Stimulated activated CD4-positive, alpha-beta T cell treated with anti-CD3 and anti-CD28 coated beads, Interleukin-2, amount 100 ng/mL, for 48 hours (primary cell): ENCODE data around the gene ODR4.
"Not testable (repeated sequence)": the region's sequence is repeated elsewhere in the genome, so short reads cannot be mapped to it uniquely, and the experiment has no call there.

Experiments
- DNase-seq, 2 donors: peaks; one replicate each; pipeline ENCODE4 v3.0.0-alpha.2; 2020

Gene ODR4

DNA sequence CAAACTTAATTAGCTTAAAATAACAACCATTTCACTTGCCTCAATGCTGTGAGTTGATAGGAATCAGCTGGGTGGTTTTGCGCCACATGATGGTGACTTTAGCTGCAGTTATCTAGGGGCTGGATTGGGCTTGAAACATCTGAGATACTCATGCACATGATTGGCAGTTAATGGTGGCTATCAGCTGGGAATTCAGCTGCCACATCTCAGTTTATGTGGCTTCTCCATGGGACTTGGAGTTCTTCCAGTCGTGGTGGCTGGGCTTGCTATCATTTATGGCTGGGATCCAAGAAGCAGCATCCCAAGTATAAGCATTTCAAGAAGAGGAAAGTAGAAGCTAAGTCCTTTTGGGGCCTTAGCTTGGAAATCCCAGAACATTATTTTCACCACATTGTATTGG is 48.9 kb downstream of the ODR4 start:
- no peak for DNase-seq

DNA sequence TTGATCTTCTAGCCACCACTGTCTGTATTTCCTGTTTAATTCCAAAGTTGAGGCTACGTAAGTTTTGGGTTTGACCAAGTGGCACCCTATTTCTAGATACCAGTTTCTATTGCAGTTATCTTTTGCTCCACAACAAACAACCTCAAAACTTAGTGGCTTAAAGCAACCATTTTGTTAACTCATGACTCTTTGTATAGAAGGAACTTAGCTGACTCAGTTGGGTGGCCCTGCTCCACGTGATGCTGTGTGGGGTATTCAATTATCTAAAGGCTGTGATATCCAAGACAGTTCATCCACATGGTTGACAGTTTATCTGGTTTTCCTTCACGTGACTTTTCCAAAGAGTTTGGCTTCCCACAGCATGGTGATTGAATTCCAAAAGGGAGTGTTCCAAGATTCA is 50.5 kb downstream of the ODR4 start:
- DNase-seq = no peak

DNA sequence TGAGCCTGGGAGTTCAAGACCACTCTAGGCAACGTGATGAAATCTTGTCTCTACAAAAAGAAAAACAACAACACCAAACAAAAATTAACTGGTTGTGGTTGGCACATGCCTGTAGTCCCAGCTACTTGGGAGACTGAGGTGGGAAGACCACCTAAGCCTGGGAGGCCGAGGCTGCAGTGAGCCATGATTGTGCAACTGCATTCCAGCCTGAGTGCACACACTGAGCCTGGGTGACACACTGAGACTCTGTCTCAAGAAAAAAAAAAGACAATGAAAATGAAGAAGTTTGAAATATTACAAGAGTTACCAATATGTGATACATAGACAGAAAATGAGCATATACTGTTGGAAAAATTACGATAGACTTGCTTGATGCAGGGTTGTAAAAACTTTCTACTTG is 53.4 kb downstream of the ODR4 start:
- no peak for DNase-seq

DNA sequence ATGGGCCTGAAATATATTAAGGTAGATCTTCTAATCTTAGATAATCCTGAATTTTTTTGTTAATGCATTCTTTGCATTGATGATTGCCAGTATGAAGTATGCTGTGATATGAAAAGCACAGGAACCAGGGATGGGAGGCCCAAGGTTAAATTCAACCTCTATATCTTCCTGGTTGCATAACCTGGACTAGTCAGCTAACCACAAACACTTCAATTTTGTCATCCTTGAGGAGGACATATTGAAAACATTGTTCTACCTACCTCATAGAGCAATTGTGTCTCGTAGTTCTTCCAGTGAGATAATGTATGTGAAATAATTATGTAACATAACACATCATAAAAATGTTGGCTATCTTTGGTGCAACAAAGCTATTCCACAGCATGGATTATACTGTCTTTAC is 59.7 kb downstream of the ODR4 start:
- DNase-seq = no peak

DNA sequence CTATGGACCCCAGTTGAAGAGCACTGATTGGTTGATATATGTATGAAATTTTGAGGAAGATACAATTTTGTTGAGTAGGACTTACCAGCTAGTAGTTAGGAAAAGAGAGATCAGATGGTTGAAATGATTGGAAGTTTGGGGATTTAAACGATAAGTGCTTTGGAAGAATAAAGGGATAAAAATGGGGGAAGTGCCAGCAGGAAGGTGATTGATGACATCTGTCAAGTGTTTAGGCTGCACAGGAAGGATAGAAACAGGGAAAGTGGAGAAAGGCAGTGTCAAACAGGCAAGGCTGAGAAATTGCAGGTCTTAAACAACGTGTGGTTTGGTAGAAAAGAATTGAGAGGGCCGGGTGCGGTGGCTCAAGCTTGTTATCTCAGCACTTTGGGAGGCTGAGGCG is 62.9 kb downstream of the ODR4 start:
- DNase-seq = no peak

DNA sequence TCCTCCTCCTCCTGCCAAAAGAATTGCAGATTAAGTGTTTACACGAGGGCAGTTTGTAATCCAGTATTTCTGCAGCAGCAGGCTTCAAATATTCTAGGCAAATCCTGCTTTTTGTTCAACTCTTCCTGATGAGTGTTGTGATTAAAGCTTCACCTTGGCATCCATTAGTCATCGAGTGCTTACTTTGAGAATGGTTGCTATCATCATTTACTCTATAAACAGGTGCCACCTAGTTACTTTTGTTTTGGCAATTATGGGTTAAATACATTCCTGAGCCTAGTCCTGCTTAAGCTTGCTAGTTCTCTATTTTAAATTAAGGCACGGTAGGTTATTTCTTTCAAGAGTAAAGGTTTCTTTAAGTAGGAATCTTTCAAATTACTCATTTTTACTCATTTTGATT is 64.9 kb downstream of the ODR4 start:
- DNase-seq = no peak

DNA sequence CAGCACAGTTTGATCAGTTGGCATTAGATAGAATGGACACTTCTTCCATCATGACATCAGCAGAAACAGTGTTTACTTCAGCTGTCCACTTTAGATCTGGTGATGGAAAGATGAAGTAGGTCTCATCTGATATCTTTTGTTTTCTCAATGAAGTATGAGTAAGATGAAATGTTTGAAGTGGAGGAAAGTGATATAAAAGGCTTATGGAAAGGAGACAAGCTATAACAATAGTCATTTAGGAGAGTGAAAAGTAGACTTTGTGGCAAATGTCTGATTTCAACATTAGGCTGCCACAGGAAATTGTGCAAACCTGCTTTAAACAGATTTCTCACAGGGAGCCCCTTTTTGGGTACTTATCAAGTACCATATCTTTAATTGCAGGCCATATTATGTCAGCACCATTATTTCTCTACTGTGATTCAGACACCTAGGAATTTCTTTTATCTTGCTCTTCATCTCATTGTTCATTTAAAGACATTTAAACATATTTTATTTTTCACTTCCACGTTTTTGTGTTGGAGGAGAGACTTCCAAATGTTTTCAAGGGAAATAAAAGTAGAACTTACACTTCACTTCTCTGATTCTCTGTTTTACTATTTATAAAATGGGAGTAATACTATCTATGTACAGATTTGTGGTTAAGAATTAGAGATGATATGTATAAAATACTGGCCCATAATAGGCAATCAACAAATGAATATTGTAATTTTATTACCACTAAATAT is 67.2 kb downstream of the ODR4 start:
- DNase-seq = no peak

DNA sequence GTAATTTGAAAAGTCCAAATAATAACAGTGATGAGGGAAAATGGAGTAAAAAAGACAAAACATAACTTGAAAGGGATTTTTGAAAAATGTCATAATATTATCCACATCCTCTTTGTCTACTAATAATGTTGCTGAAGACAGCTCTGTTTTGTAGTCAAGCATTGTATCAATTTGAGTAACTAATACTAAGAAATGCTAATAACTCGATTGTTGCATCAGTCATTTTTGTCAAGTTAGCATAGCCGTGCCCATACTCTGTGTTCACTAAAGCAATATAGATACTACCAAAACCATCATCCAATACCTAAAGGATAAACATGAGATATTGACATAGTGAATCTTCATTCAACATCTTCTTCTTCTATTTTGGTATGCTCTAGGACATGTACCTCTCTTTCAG is 68.0 kb downstream of the ODR4 start:
- no peak for DNase-seq

DNA sequence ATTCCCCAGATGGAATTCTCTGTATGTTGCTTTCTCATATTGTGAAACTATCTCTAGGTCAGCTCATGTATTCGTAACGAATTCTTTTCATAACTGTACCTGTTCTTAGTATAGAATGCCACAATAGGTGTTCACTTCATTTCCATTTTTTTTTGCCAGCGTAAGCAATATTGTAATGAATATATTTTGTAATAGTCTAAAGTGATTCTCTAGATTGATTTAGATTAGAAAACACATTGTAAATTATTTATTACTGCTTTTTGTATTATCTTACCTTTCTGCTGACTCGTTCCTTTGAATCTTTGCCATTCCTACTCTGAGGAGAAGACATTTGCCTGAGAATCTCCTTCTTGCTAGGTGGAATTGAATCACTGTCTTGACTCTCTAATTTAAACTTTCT is 70.5 kb downstream of the ODR4 start:
- DNase-seq = no peak

DNA sequence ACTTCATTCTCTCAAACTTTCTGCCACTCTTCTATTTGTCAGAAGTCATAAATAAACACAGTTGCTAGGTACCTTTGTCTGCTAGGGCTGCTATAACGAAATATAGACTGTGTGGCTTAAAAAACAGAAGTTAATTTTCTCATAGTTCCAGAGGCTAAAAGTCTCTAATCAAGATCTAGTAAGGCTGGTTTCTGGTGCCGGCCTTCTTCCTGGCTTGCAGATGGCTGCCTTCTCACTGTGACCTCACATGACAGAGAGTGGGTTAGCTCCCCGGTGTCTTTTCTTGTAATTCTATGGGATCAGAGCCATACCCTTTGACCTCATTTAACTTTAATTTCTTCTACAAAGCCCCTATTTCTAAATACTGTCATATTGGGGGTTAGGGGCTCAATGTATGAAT is 79.3 kb downstream of the ODR4 start:
- no peak for DNase-seq

DNA sequence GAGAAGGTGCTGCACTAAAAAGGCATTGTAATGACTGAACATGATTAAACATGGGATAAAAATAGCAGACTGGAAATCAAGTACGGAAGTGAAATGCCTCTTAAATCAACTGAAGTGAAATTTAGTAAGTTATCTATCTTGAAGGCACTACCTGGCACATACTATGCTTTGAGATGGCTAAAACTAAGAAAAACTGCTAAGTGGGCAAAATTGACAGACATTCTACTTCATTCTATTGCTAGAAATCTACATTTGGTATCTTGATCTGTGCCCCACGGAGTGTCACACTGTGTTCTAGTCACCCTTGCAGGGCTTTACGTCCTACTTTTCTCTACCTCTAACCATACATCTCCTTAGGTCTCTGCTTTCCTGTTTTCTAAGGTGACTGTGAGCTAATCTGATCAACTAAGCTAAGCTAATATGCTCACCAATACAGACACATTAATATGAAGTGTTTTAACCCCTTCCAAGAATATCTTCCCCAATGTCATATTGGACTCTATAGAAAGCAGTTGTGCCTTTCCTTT is 81.2 kb downstream of the ODR4 start:
- DNase-seq = no peak

DNA sequence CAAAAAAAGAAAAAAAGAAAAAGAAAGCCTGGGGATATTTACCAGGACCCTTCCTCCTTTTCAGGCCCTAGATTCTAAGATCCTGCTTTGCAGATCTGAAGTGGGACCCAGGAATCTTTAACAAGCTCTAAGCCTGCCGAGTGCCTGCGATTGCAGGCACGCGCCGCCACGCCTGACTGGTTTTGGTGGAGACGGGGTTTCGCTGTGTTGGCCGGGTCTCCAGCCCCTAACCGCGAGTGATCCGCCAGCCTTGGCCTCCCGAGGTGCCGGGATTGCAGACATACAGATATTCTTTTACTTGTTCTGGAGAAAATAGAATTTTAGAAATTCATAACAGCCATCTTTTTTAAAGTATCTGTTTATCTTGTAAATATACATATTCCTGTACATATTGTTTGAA is 83.5 kb downstream of the ODR4 start:
- DNase-seq = not testable (repeated sequence)

DNA sequence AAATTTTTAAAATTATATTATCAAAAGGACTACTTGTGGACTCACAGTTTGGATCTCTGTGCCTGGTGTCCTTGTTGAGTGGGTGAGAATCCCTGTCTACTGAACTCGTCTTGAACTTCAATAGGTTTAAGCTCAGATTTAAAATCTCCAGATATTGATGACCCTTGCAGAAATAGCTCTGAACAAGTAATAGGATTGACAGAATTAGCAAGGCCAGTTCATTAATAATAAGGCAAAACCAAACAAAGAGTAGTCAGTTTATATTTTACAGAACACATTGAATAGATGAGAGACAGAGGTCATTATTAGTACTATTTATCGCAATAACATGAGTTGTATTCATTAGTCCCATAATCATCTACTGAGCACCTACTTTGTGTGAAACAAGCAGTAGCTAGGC is 85.4 kb downstream of the ODR4 start, which contains the start of gene PDC:
Gene PDC, minus strand, starts transcription at position 101 of the 400 bp plus-strand sequence. CDS start 11,655 bp downstream, outside the sequence.
- no peak for DNase-seq

DNA sequence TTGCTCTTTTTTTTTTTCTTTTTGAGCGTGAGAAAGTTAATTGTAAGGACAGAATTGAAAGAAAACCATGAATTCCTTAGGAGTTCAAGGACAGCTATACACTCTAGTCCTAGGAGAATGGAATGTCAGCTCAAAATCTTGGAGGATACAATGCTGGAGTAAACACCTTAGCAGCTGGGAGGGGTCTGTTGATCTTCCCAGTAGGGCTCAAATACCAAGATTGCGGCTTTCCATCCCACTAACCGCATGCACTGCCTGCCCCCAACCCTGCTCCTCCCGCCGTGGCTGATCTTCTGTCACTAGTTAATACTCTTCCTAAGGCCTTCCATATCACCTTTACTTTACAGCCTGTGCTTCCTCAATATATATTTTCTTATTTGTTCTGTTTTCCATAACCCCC is 87.9 kb downstream of the ODR4 start:
- no peak for DNase-seq

DNA sequence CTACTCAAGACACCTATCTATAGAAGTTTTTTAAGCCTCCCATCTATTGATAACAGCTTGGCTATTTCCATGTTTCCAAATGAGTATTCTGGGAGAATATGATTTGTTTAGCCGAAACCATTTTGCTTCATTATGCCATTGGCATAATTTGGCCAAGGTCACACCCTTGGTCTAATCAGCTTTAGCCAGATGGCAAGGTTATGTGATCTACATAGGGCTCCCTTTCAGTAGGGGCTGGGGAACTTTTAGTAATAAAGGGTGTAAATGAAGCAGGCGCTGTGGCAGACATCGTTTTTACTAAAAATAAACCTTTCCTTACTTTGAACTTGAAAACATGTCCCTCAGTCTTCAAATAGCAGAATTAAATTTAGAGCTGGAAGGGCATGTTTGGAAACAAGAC is 88.3 kb downstream of the ODR4 start:
- no peak for DNase-seq

DNA sequence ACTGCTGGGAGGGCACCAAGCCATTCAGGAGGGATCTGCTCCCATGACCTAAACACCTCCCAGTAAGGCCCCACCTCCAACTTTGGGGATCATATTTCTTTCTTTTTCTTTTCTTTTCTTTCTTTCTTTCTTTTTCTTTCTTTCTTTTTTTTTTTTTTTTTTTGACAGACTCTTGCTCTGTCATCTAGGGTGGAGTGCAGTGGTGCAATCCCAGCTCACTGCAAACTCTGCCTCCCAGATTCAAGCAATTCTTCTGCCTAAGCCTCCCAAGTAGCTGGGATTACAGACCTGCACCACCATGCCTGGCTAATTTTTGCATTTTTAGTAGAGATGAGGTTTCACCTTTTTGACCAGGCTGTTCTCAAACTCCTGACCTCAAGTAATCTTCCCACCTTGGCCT is 89.9 kb downstream of the ODR4 start:
- not testable (repeated sequence) for DNase-seq

DNA sequence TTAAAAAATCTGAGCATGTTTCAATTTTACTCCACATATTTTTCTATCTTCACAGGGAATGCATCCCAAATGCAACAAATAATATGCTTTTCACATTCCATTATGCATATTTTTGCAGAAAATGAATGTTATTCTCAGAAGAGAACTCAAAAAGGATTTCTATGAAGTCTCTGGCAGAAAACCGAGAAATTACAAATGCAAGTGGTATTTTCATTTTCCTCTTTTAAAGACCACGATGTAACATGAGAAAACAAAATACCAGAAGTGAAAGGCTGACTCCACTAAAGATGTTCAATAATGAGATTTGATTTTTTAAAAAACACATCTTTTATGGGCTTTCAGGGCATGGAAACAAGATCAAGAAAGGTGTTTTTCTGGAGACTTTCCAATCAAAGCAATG is 90.3 kb downstream of the ODR4 start:
- DNase-seq = no peak
